D721Med (cell line): ENCODE measurements around the gene POSTN.

Source experiments
- DNase-seq: peaks from one replicate; pipeline ENCODE4 v3.0.0; 2011; ENCODE audit warnings: low spot score; ENCODE audit not compliant: insufficient read length
- FAIRE-seq: peaks from 2 replicates; lab custom pipeline; 2011; peaks lifted over from hg19 to GRCh38; lab: Jason Lieb, UNC
- CTCF ChIP-seq: IDR thresholded peaks from 2 replicates; pipeline ENCODE4 v1.5.1; 2012; ENCODE audit warnings: mild to moderate bottlenecking, control low read depth; ENCODE audit not compliant: insufficient read depth; ENCODE audit errors: missing control alignments

The POSTN gene, protein sequence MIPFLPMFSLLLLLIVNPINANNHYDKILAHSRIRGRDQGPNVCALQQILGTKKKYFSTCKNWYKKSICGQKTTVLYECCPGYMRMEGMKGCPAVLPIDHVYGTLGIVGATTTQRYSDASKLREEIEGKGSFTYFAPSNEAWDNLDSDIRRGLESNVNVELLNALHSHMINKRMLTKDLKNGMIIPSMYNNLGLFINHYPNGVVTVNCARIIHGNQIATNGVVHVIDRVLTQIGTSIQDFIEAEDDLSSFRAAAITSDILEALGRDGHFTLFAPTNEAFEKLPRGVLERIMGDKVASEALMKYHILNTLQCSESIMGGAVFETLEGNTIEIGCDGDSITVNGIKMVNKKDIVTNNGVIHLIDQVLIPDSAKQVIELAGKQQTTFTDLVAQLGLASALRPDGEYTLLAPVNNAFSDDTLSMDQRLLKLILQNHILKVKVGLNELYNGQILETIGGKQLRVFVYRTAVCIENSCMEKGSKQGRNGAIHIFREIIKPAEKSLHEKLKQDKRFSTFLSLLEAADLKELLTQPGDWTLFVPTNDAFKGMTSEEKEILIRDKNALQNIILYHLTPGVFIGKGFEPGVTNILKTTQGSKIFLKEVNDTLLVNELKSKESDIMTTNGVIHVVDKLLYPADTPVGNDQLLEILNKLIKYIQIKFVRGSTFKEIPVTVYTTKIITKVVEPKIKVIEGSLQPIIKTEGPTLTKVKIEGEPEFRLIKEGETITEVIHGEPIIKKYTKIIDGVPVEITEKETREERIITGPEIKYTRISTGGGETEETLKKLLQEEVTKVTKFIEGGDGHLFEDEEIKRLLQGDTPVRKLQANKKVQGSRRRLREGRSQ

DNA sequence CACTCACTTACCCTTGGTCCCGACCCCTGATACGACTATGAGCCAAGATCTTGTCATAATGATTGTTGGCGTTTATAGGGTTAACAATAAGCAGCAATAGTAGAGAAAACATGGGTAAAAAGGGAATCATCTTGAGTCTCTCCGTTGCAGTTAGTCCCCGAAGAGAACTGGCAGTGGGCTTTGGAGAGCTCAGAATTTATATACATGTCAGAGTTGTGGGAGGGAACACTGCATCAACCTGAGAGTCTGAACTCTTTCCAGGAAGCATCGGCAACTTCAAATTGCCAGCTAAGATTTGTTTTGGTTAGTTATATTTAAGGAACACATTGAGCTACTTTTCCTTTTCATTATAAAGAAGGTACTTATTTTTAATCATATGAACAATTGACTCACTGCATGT, at the start of gene POSTN:
Gene POSTN (minus strand): TSS at position 172 of the 400 bp plus-strand sequence. CDS start 42 bp downstream, at position 130.
- no peak for FAIRE-seq
- no peak for DNase-seq
- TF ChIP-seq CTCF: no peak

DNA sequence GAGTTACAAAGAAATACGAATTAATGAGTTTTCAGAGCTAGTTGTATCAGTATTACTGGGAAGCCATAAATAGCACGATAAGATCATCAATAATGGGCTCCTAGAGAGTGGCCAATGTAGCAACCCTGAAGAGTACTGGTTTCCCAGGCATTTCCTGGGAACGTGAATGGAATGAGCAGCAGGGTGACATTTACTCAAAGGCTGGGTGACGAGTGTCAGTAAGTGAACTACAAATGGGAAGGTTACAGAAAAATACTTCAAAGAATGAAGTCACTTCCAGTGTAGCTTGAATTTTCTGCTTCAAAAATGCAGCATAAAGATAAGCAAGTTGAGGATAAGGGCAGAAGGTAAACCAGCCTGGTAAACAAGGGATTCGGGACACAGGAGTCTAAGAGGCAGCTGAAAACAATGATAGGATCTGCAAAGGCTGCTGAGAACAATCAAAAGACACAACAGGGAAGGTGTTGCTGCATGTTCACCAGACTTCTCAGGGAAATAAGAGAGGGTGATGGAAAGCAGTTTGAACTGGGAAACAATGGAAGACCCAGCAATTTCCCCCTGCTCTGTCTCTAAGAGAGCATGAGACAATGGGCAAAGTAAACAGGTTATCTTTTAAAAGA, 48.6 kb upstream of the POSTN start:
- FAIRE-seq (no peak), DNase-seq (no peak)
- no peak for TF ChIP-seq CTCF

DNA sequence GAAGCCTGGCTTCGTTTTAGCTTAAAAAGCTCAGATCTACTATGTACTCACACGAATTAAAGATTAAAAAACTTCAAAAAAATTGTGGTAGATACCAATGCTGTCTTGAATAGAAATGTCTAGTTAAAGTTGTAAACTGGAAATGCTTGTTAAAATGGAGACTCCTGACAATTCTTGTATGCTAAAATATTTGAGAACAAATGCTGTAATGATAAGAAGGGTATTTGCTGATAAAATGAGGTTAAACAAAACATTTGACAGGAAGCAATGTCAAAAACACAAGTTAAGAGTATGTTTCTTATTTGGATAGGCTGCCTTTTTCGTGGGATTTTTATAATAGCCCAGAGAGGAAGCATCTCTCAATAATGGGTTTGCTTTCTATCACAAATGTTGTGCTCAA, 48.0 kb upstream of the POSTN start:
- DNase-seq: no peak
- no peak for FAIRE-seq
- no peak for TF ChIP-seq CTCF

DNA sequence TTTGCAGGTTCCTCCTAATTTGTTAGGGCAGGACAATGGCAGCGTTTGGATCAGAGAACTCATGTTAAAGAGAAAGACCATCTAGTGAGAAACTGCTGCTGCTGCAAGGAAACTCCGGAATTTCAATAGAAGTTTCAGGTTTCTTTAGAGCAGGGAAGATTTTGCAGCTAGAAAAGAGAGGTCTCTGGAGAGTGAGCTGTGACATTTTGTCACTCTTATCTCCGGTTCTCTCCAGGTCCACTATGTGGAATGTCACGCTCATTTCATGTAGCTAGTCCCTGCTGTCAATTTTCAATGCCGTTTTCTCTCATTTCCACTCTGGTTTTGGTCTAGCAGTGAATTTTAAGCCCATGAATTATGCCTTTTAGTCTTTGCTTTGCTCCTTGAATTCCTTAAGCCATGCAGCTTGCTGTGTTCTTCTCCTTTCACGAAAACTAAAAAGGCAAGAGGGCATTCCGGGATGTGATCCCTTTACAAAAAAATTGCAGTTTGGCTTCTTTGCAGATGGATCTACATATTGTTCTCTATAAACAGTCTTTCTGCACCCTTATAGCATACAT, 46.7 kb upstream of the POSTN start:
- DNase-seq: no peak
- FAIRE-seq: no peak

GRCh38 chr13:37641391-37641790, 42.8 kb upstream of the POSTN start:
- TF ChIP-seq CTCF: no peak
- DNase-seq (no peak), FAIRE-seq (no peak)

More for the DNA sequence above, 46.7 kb upstream of the POSTN start:
- TF ChIP-seq CTCF: no peak

DNA sequence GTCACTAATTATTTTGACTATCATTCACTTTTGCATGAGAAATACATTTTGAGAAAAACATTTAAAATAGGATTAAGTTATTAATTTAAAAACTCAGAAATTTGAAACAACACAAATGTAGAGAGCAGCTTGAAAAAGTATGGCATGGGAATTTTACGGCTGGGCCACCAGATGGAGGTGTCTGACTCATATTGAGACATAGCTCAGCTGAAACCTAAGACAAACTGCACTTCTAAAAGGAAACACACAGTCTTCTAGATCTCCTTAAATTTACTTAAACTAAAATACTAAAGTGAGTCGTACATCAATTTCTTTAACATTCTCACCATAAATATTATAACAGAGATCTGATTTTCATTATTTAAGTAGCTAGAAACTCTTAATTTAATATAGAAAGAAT, 41.9 kb upstream of the POSTN start:
- peak; percentile 30 for TF ChIP-seq CTCF
- FAIRE-seq: no peak
- no peak for DNase-seq
